Colonic mucosa (tissue), 4 donors: ENCODE data around the gene FBXW4. TPM values are rescaled to one million over a fixed set of nuclear protein-coding genes. Genes with fewer than 3 reads are reported as not detected.

Experiments
- DNase-seq: peaks from one replicate; pipeline ENCODE4 v3.0.0-alpha.2; 2020
- H3K27ac ChIP-seq: fragments of 200-600 bp; one replicate; pipeline ENCODE4 v1.8.0; 2021
- H3K27me3 ChIP-seq: fragments of 200-600 bp; one replicate; pipeline ENCODE4 v1.8.0; 2021
- H3K36me3 ChIP-seq: fragments of 200-600 bp; one replicate; pipeline ENCODE4 v1.8.0; 2021
- H3K4me1 ChIP-seq: fragments of 200-600 bp; one replicate; pipeline ENCODE4 v1.8.0; 2021; ENCODE audit warnings: mild to moderate bottlenecking
- H3K4me3 ChIP-seq: fragments of 200-600 bp; one replicate; pipeline ENCODE4 v1.8.0; 2021
- H3K9ac ChIP-seq, 2 donors: one replicate each; pipeline ENCODE4 v1.7.0; 2013; ENCODE audit warnings: control low read depth in 2 of 2, low read depth in 2 of 2, low read length in 2 of 2
- H3K9me3 ChIP-seq: fragments of 200-600 bp; one replicate; pipeline ENCODE4 v1.8.0; 2021
- intact Hi-C: fragments of 100-400 bp; cut with DNase I; formaldehyde crosslinking; loops from one replicate; pipeline ENCODE4 v1.14.1; 2022
- total RNA-seq, 2 donors: library from RNA; stranded (reverse); fragmentation: NEBNext Ultra II Directional in 1 of 2; extraction: Animal tissue kit (Norgen Biotek cat#: 25700) in 1 of 2; gene quantifications; one replicate each; pipeline ENCODE4 v1.2.1, GENCODE V29; 2021
- TF ChIP-seq, protein P1 (sequence below): fragments of 200-600 bp; IDR thresholded peaks from one replicate; pipeline ENCODE4 v1.8.0; 2022; ENCODE audit warnings: antibody characterized with exemption, mild to moderate bottlenecking
- donor health status: healthy.
- donor health status: DM: no; HTN: no; CAD: no.
- donor health status: DM: no; HTN: no; CAD: no.

The FBXW4 gene
- total RNA-seq, 2 donors from 2014 or later = 42.5 to 60.7 TPM

DNA sequence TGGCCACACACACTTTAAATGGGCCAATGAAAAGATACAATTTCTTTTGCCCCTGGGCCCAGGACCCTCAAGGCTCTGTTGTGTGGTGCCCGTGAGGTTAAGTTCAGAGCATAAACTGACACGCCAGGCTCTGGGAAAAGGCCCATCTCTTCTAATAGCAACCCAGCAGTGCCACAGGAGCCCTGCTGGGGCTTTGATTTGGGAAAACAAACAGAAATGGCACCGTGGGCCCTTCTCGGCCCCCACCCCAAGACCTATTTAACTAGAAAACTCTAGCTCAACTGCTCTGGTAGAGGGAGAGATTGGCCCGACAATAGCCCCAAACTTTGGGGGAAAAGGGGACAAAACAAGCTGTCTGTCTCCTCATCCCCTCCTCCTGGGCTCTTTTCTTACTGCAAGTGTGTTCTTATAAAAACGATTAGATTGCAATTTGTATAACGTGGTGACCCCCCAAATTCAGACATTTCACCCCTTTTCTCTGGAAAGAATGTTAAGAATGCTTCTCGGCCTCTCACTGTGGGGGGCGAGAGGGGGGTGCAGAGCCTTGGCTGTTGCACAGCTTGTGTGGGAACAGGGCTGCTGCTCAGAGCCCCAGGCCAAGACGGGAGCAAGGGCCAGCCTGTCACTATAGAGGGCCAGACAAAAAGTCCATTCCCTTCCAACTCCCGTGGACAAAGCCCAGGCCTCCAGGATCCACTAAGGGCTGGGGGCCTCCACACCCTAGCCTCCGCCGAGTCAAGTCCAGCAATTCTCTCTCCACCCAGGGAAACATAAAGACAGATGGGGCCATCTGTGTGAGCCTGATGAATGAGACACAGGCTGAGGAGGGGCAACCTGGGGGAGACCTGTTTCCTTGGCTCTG lies 80.1 kb downstream of the FBXW4 start:
- H3K4me3 ChIP-seq = no peak overlapping the region
- no peaks in the 10 kb centered on the region for H3K4me1 ChIP-seq
- no peaks in the 10 kb centered on the region for H3K36me3 ChIP-seq
- H3K27me3 ChIP-seq = no peaks in the 10 kb centered on the region
- no peak overlapping the region for H3K9ac ChIP-seq
- intact Hi-C loops = no loop called here
- H3K9me3 ChIP-seq = no peaks in the 10 kb centered on the region
- TF ChIP-seq, protein P1, sequence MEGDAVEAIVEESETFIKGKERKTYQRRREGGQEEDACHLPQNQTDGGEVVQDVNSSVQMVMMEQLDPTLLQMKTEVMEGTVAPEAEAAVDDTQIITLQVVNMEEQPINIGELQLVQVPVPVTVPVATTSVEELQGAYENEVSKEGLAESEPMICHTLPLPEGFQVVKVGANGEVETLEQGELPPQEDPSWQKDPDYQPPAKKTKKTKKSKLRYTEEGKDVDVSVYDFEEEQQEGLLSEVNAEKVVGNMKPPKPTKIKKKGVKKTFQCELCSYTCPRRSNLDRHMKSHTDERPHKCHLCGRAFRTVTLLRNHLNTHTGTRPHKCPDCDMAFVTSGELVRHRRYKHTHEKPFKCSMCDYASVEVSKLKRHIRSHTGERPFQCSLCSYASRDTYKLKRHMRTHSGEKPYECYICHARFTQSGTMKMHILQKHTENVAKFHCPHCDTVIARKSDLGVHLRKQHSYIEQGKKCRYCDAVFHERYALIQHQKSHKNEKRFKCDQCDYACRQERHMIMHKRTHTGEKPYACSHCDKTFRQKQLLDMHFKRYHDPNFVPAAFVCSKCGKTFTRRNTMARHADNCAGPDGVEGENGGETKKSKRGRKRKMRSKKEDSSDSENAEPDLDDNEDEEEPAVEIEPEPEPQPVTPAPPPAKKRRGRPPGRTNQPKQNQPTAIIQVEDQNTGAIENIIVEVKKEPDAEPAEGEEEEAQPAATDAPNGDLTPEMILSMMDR = no peak
- no peak overlapping the region for H3K27ac ChIP-seq
- no peak for DNase-seq

DNA sequence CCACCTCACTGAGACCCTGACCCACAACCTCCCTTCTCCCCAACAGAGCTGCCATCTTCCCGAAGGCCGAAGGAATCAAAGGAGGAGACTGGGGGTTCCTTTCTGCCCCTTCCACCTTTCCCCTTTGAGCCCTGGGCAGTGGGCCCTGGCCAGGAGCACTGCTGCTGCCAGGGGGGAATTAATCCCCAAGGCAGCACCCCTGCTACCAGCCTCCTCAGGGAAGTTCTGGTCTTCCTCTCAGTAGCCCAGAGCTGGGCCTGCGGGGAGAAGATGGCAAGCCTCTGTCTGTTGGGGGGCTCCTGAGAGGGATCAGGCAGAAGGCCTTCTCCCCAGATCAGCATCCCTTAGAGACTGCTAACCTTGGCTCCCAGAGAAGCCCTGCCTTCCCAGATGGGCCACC lies 81.3 kb downstream of the FBXW4 start:
- DNase-seq = no peak
- H3K4me3 ChIP-seq = no peak overlapping the region
- H3K36me3 ChIP-seq = no peaks in the 10 kb centered on the region
- no peak overlapping the region for H3K9ac ChIP-seq
- H3K27ac ChIP-seq = no peak overlapping the region
- TF ChIP-seq, protein P1 = no peak
- intact Hi-C loops = no loop called here
- no peaks in the 10 kb centered on the region for H3K4me1 ChIP-seq
- H3K9me3 ChIP-seq = no peaks in the 10 kb centered on the region
- H3K27me3 ChIP-seq = no peaks in the 10 kb centered on the region

DNA sequence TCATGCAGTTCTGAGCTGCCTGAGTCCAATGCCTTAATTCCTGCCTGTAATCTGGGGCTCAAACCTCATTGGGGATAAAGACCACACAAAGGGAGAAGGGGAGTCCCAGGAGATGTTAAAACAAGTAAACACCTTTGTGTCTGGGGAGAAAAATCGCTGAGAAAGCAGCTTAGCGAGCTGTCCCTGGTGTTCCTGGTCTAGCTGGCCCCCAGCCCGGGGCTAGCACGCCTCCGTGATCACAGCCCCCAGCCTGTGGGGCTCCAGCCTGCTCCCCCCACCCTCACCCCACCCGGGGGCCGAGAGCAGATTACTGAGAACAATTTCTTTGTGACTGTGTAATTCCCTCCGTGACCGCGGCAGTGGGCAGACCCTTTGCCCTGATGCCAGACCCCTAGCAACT lies 82.1 kb downstream of the FBXW4 start:
- intact Hi-C loops = no loop called here
- Histone ChIP-seq H3K27ac (no peak overlapping the region), H3K4me3 (no peak overlapping the region), H3K9ac (no peak overlapping the region), H3K9me3 (no peaks in the 10 kb centered on the region), H3K4me1 (no peaks in the 10 kb centered on the region), H3K27me3 (no peaks in the 10 kb centered on the region), H3K36me3 (no peaks in the 10 kb centered on the region)
- no peak for DNase-seq
- TF ChIP-seq, protein P1 = no peak

DNA sequence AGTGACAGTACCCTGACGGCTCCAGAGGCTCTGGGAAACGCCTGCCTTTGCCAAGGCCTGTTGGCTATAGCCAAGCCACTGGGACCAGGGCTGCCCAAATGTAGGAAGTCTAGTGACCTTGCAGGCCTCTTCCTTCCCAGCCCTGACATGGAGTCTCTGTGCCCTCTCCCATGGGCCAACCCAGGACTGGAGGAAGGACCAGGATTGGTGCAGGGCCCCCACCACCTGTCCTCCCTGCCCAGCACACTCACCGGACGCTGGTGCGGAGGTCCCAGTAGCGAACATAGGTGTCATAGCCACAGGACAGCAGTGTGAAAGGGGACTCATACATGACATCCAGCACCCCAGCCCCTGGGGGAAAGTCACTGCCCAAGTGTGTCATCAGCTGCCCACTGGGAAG lies 82.9 kb downstream of the FBXW4 start:
- H3K9me3 ChIP-seq = no peaks in the 10 kb centered on the region
- intact Hi-C loops = no loop called here
- H3K4me3 ChIP-seq = no peak overlapping the region
- no peaks in the 10 kb centered on the region for H3K4me1 ChIP-seq
- H3K27me3 ChIP-seq = no peaks in the 10 kb centered on the region
- TF ChIP-seq, protein P1 = no peak
- H3K9ac ChIP-seq = no peak overlapping the region
- H3K27ac ChIP-seq = no peak overlapping the region
- no peaks in the 10 kb centered on the region for H3K36me3 ChIP-seq
- no peak for DNase-seq

DNA sequence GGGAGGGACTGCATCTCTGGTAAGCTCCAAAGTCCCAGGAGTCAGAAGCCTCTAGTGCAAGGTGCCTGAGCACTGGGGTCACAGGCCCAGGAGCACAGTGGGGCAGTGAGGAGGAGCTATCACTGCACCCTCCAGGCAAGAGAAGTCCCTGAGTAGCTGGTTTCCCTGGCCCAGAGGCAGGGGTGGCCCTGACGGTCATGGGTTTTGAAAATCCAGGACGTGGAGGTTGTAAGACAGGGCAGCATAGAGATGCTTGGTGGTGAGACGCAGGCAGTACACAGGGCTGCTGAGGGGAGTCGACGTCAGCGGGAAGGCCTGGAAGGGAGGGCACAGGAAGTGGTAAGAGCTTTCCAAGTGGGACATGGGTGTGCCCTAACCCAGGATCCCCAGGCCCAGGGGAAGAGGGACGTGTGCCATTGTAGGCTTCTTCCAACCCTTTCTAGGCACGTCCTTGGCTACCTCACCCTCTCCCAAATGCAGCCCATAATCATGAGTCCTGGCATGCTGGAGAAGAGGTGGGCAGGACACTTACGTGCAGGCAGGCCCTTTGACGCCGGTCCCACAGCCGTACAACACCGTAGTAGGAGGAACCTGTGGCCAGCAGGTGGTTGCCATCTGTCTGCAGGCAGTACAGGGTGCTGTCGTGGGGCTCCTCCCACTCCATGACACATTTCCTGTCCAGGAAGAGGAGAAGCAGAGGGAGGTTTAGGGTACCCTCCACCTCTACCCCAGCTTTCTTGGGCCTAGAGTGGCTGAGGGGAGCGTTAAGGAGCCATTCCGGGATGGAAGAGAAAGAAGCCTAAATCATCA lies 83.7 kb downstream of the FBXW4 start:
- Histone ChIP-seq H3K9me3 (no peaks in the 10 kb centered on the region), H3K9ac (no peak overlapping the region), H3K27ac (no peak overlapping the region), H3K36me3 (no peaks in the 10 kb centered on the region), H3K4me1 (no peaks in the 10 kb centered on the region), H3K4me3 (no peak overlapping the region), H3K27me3 (no peaks in the 10 kb centered on the region)
- TF ChIP-seq, protein P1 = no peak
- intact Hi-C loops = no loop called here
- DNase-seq = no peak
